Mucosa of rectum (tissue), 2 donors: ENCODE results near the gene ASIC1.
A peak's percentile ranks its signal among the peaks of the same experiment; 100 is the strongest.

Source experiments
- H3K27ac ChIP-seq, 2 donors: one replicate each; pipeline ENCODE4 v1.7.0; 2013; ENCODE audit warnings: inconsistent platforms in 2 of 2, low read depth in 2 of 2, low read length in 2 of 2
- H3K27me3 ChIP-seq, 2 donors: one replicate each; pipeline ENCODE4 v1.7.0; 2013; ENCODE audit warnings: low read length in 2 of 2; ENCODE audit not compliant: control insufficient read depth in 2 of 2, insufficient read depth in 2 of 2
- H3K36me3 ChIP-seq, 2 donors: one replicate each; pipeline ENCODE4 v1.7.0; 2013; ENCODE audit warnings: low read length in 2 of 2; ENCODE audit not compliant: control insufficient read depth in 2 of 2, insufficient read depth in 2 of 2
- H3K4me1 ChIP-seq, 2 donors: one replicate each; pipeline ENCODE4 v1.7.0; 2013; ENCODE audit warnings: low read length in 2 of 2, mild to moderate bottlenecking in 1 of 2; ENCODE audit not compliant: control insufficient read depth in 2 of 2, insufficient read depth in 2 of 2
- H3K4me3 ChIP-seq, 2 donors: one replicate each; pipeline ENCODE4 v1.7.0; 2013; ENCODE audit warnings: low read length in 2 of 2
- H3K9ac ChIP-seq, 2 donors: one replicate each; pipeline ENCODE4 v1.7.0; 2013; ENCODE audit warnings: low read length in 2 of 2, low read depth in 1 of 2, mild to moderate bottlenecking in 1 of 2
- H3K9me3 ChIP-seq, 2 donors: one replicate each; pipeline ENCODE4 v1.7.0; 2013; ENCODE audit warnings: low read length in 2 of 2; ENCODE audit not compliant: control insufficient read depth in 2 of 2
- donor health status: healthy.
- donor health status: Normal muscosa, but diverticular disease.

The ASIC1 gene

GRCh38 chr12:50103767-50104321 is 46.4 kb downstream of the ASIC1 start, which contains the start of gene GPD1:
Gene GPD1 (plus strand): TSS chr12:50104008. CDS start chr12:50104051, 43 bp downstream.
- Histone ChIP-seq H3K27me3 (no peaks in the 10 kb centered on the region), H3K4me1 (peaks cover 14 to 19% of the 10 kb centered on the region in 2 donors), H3K4me3 (peak within 1 kb of the TSS; percentile 48 to 52), H3K36me3 (peaks cover 18 to 21% of the 10 kb centered on the region in 2 donors), H3K9me3 (no peaks in the 10 kb centered on the region), H3K9ac (peak within 1 kb of the TSS in 1 of 2 donors; percentile 5), H3K27ac (no peak within 1 kb of the TSS)

GRCh38 chr12:50104417-50105366 is 47.3 kb downstream of the ASIC1 start:
- Histone ChIP-seq H3K4me1 (peaks cover 21 to 26% of the 10 kb centered on the region in 2 donors), H3K4me3 (no peak overlapping the region), H3K27me3 (no peaks in the 10 kb centered on the region), H3K27ac (no peak overlapping the region), H3K9ac (no peak overlapping the region), H3K9me3 (no peaks in the 10 kb centered on the region), H3K36me3 (peaks cover 9 to 13% of the 10 kb centered on the region in 2 donors)

GRCh38 chr12:50105913-50106450 is 48.6 kb downstream of the ASIC1 start:
- Histone ChIP-seq H3K27ac (no peak overlapping the region), H3K9me3 (no peaks in the 10 kb centered on the region), H3K36me3 (peaks cover 2 to 3% of the 10 kb centered on the region in 2 donors), H3K27me3 (no peaks in the 10 kb centered on the region), H3K4me1 (peaks cover 33 to 38% of the 10 kb centered on the region in 2 donors), H3K9ac (no peak overlapping the region), H3K4me3 (no peak overlapping the region)

GRCh38 chr12:50106907-50107306 is 49.5 kb downstream of the ASIC1 start:
- no peaks in the 10 kb centered on the region for H3K27me3 ChIP-seq
- H3K4me3 ChIP-seq: no peak overlapping the region
- no peak overlapping the region for H3K27ac ChIP-seq
- no peaks in the 10 kb centered on the region for H3K9me3 ChIP-seq
- peaks cover 36 to 43% of the 10 kb centered on the region in 2 donors for H3K4me1 ChIP-seq
- H3K36me3 ChIP-seq: peaks cover 2 to 3% of the 10 kb centered on the region in 2 donors
- no peak overlapping the region for H3K9ac ChIP-seq

GRCh38 chr12:50107416-50108268 is 50.2 kb downstream of the ASIC1 start:
- Histone ChIP-seq H3K27ac (no peak overlapping the region), H3K36me3 (peaks cover 2 to 3% of the 10 kb centered on the region in 2 donors), H3K27me3 (no peaks in the 10 kb centered on the region), H3K9ac (no peak overlapping the region), H3K4me1 (peaks cover 36 to 43% of the 10 kb centered on the region in 2 donors), H3K9me3 (no peaks in the 10 kb centered on the region), H3K4me3 (no peak overlapping the region)

GRCh38 chr12:50109319-50109718 is 51.9 kb downstream of the ASIC1 start:
- peak overlapping the region; percentile 93 to 97 for H3K27ac ChIP-seq
- peaks cover 2 to 3% of the 10 kb centered on the region in 2 donors for H3K36me3 ChIP-seq
- peak overlapping the region; percentile 61 to 90 for H3K9ac ChIP-seq
- H3K4me3 ChIP-seq: peak overlapping the region in 1 of 2 donors; percentile 48
- no peaks in the 10 kb centered on the region for H3K9me3 ChIP-seq
- H3K27me3 ChIP-seq: no peaks in the 10 kb centered on the region
- H3K4me1 ChIP-seq: peaks cover 34 to 36% of the 10 kb centered on the region in 2 donors

- Histone ChIP-seq H3K27me3 (no peaks in the 10 kb centered on the region), H3K9me3 (no peaks in the 10 kb centered on the region), H3K9ac (peak overlapping the region; percentile 61 to 90), H3K4me1 (peaks cover 30% of the 10 kb centered on the region in 2 donors), H3K27ac (peak overlapping the region; percentile 93 to 97), H3K4me3 (peak overlapping the region; percentile 48 to 58), H3K36me3 (peaks cover 2 to 3% of the 10 kb centered on the region in 2 donors)
These were observed 52.8 kb downstream of the ASIC1 start for GRCh38 chr12:50110127-50110761.

- Histone ChIP-seq H3K9ac (peak overlapping the region; percentile 57 to 90), H3K36me3 (peaks cover 3 to 7% of the 10 kb centered on the region in 2 donors), H3K9me3 (no peaks in the 10 kb centered on the region), H3K4me3 (peak overlapping the region; percentile 46 to 58), H3K4me1 (peaks cover 28 to 30% of the 10 kb centered on the region in 2 donors), H3K27ac (peak overlapping the region; percentile 93 to 97), H3K27me3 (no peaks in the 10 kb centered on the region)
These were observed 53.5 kb downstream of the ASIC1 start for GRCh38 chr12:50110762-50111351.

- Histone ChIP-seq H3K4me1 (peaks cover 28 to 30% of the 10 kb centered on the region in 2 donors), H3K36me3 (peaks cover 3 to 9% of the 10 kb centered on the region in 2 donors), H3K27ac (peak overlapping the region; percentile 93 to 97), H3K9ac (peak overlapping the region; percentile 57 to 90), H3K4me3 (peak overlapping the region; percentile 46 to 58), H3K9me3 (no peaks in the 10 kb centered on the region), H3K27me3 (no peaks in the 10 kb centered on the region)
These were observed 53.9 kb downstream of the ASIC1 start for GRCh38 chr12:50111395-50111692.
